ENCODE results near the gene SGMS1.

DNA sequence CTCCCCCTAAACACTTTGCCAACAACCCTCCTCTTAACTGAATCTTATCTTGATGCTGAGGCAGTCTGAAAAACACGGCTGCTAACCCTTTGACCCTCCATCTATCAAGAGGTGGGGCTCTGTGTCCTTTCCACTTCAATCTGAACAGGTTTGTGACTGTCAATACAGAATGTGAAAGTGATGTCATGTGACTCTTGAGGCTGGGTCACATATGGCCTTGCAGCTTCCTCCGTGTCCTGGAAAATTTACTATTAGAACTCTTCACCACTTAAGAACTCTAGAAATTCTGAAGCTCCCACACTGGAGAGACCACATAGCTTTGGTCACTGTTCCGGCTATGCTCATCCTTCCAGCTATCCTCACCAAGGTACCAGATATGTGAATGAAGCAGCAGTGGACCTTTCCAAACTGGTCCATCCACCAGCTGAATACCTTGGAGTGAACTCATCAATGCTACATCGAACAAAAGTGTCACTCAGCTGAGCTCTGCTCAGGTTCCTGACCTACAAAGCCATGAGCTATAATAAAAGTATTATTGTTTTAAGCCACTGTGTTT, 341.7 kb downstream of the SGMS1 start:
- TF ChIP-seq CTCF (IDR thresholded peaks at IDR 0.05) (no peak), POLR2A (IDR thresholded peaks at IDR 0.05) (no peak)
